Measurements from ENCODE around the gene PTPRN2.

DNA sequence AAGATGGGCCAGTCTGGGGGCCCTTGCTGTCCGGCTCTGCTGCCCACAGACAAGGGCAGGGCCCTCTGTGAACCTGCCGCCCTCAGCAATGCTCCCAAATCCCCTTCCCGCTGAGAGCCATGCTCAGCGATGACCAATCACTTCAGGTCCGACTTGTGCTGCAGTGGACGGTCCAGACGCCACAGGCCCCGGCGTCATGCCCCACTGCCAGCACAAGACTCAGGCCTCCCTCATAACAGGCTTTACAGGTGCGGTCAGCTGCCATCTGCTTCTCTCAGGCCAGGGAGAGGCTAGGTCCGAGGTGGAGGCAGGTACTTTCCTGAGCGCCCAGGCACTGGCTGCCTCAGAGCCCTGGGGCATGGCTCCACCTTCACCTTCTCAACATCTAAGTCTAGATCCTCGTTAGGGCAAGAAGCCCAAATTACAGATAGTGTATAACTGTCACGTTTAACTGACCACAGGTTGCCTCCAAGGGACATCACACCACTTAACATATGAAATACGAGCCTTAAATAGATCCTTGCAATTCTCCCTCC is 393.2 kb downstream of the PTPRN2 start:
- TF ChIP-seq, protein P1, sequence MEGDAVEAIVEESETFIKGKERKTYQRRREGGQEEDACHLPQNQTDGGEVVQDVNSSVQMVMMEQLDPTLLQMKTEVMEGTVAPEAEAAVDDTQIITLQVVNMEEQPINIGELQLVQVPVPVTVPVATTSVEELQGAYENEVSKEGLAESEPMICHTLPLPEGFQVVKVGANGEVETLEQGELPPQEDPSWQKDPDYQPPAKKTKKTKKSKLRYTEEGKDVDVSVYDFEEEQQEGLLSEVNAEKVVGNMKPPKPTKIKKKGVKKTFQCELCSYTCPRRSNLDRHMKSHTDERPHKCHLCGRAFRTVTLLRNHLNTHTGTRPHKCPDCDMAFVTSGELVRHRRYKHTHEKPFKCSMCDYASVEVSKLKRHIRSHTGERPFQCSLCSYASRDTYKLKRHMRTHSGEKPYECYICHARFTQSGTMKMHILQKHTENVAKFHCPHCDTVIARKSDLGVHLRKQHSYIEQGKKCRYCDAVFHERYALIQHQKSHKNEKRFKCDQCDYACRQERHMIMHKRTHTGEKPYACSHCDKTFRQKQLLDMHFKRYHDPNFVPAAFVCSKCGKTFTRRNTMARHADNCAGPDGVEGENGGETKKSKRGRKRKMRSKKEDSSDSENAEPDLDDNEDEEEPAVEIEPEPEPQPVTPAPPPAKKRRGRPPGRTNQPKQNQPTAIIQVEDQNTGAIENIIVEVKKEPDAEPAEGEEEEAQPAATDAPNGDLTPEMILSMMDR (IDR thresholded peaks at IDR 0.05): no peak
- TF ChIP-seq POLR2A (IDR thresholded peaks at IDR 0.05): no peak
